HT1080 (cell line): ENCODE measurements around the gene MRM1. TPM values are rescaled to one million over a fixed set of nuclear protein-coding genes. Genes with fewer than 3 reads are reported as not detected.

ENCODE experiments used
- DNase-seq: peaks from one replicate; pipeline ENCODE4 v3.0.0-alpha.2; 2015; ENCODE audit warnings: low read depth
- polyA plus RNA-seq, 2 experiments: library from polyadenylated mRNA; depleted of rRNA; stranded (reverse); fragments of >200 nt; gene quantifications; 2 replicates each; pipeline ENCODE4 v1.2.3, GENCODE V29; 2015
- total RNA-seq: library from RNA; depleted of rRNA; stranded (reverse); fragments of >200 nt; shearing (Covaris generic); gene quantifications from 2 replicates; pipeline ENCODE4 v1.2.3, GENCODE V29; 2014; rRNA removed

The MRM1 gene, protein sequence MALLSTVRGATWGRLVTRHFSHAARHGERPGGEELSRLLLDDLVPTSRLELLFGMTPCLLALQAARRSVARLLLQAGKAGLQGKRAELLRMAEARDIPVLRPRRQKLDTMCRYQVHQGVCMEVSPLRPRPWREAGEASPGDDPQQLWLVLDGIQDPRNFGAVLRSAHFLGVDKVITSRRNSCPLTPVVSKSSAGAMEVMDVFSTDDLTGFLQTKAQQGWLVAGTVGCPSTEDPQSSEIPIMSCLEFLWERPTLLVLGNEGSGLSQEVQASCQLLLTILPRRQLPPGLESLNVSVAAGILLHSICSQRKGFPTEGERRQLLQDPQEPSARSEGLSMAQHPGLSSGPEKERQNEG
- 19.6 and 25.2 TPM in 2 replicates for total RNA-seq
- polyA plus RNA-seq (2015; cell fraction: cytosol; rRNA removed), result 12.1 and 14.5 TPM in 2 replicates
- 17.1 and 20.8 TPM in 2 replicates for polyA plus RNA-seq (2015; cell fraction: nucleus; rRNA removed)

DNA sequence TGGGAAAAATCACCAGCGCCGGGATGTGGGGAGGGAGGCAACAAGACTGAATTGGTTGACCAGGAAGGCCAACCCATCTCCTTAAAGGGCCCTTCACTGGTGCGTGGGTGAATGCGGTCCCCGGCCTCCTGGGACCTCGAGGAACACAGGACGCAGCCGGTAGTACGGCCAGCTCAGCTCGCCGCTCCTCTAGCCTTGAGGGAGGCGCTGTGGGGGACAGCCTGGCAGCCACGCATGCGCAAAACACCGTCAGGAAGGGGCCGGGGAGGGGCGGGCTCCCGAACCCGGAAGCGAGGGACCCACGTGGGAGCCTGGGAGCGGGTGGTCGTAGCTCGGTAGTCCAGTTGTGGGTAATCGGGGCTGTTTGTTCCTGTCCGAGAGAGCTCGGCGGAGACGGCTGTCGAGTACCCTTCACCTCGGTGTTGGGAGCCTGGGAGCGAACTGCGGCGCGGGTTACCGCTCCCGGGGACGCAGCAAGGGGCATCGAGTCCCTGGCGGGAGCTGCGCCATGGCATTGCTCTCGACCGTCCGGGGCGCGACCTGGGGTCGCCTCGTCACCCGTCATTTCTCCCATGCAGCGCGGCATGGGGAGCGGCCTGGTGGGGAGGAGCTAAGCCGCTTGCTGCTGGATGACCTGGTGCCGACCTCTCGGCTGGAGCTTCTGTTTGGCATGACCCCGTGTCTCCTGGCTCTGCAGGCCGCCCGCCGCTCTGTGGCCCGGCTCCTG lies at the start of gene MRM1:
Gene MRM1 (plus strand): TSS at position 281 of the 727 bp plus-strand sequence. CDS start 228 bp downstream, at position 509.
- peak; percentile 93 for DNase-seq

DNA sequence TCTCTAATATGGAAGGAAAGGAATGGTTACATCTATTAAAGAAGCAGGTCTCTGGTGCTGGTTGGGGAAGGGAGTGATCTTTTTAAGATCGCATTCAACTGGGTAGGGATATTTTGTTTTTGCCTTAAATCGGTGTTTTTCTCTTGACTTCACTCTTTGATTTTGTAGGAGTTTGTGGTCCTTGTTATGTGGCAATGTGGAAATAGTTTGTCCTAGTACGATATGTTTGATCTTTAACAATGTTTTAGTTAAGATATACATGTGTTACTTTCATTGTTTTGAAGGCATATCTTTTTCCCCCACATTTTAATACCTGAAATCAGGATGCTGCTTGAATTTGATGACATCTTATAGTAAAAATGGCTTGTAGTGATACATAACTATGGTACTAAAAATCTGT lies 47.9 kb upstream of the MRM1 start:
- no peak for DNase-seq

DNA sequence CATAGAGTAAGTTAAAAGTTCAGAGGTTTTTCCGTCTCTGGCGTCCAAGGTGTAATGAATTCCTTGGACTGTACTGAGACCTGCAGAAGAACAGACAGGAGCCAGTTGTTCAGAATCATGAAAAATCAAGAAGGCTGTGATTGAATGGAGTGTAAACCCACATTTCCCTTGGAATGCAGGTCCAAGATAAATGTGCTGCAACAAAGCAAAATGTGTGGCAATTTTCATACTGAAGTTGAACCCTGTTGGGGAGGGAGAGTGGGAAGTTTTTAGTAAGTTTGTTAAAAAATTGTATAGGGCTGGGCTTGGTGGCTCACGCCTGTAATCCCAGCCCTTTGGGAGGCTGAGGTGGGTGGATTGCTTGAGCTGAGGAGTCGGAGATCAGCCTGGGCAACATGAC lies 35.3 kb upstream of the MRM1 start:
- no peak for DNase-seq

DNA sequence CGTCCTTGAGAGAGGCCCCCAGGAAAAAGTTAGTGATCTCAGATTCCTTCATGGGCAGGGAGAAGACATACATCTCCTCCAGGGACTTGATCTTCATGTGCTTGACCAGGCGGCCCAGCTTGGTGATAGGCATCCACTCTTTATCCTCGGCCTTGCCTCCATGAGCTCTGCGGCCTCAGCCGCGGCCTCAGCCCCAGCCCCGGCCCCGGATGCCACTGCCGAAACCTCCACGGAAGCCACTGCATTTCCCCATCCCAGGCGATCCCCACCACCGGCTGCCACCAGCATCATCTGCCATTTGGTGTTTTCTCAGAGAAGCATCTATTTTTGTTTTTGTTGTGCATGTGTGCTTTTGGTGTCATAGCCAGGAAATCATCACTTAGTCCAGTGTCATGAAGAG lies 26.4 kb upstream of the MRM1 start:
- no peak for DNase-seq

DNA sequence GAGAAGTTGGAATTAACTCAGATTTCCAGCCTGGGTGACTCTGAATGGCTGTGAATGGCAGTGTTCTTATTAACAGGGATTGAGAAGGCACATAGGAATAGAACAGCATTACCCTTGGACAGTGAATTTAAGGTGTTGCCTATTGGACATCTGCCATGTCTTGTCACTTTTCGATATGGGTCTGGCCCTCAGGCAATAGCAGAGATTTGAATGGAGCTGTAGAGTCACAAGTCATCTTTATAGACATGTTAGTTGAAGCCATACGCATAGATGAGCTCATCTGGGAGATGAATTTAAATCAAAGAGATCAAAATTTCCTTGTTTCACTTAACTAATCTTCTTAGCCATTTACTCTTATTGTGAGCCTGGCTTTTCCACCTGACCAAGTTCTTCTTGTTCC lies 24.6 kb upstream of the MRM1 start:
- no peak for DNase-seq

DNA sequence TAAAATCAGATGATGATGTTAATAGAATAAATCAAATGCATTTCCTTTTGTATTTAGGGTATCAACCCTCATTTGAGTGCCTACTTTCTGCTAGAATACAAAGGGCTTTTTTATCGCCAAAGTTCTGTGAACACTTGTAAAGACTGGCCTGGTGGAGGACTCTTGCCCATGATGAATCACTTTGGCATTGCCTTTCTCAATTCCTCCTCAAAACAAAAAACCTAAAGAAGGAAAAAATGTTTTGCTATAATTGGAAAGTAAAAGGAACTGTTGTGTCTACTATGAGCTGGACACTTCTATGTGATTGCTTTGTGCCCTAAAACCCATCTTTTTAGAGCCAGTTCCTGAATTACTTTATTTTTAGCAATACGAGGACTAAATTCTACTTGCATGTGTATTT lies 22.7 kb upstream of the MRM1 start:
- DNase-seq, result no peak

DNA sequence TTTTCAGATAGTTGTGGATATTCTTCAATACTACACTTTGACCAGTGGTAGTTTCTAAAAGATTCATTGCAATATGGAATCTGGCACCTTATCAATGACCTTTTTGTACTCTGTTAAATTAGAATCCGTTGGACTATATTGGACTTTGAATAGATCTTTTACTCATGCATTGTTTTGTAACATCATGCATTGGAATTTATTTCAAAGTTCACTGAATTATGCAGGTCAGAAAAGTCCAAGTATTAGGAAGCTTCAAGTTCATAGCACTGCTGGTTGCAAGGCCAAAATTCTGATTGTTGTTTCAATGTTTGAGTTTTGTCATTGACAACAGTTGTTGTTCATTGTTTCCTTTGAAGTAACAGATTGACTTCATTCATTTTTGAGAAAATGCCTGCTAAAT lies 17.6 kb upstream of the MRM1 start:
- no peak for DNase-seq

DNA sequence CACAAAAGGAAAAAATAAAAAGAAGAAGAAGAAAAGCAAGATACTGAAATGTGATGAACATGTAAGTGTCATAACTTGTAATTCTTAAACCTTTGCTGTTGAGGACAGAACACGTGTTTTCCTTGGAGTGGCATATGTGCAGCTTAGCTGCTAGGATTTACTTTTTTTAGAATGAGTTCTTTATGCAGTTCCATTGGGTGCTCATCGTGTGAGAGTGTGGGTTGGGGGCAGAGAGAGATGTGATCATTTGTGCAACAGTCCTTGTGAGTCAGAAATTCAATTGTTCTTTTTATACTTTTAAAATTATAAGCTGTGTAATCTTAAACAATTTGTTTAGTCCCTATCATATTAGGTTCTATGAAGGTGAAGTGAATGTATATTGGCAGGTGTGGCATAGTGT lies 15.2 kb upstream of the MRM1 start:
- DNase-seq, result no peak

DNA sequence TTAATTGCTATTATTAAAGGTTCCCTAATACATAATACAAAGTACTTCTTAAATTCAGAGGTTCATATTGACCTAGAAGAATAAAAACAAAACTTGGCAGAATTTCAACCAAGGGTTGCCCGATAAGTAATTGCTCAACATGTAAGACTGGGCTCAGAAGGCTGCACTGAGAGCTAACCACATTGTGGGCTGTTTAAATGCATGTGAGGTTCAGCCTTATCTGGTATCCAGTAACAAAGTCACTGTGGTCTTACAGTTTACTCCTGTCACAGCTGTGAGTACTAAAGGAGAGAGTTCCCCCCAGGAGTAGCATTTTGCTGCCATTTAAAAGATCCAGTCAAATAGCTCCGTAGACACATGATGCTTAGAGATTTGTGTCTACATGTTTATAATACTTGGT lies 11.3 kb upstream of the MRM1 start:
- no peak for DNase-seq

DNA sequence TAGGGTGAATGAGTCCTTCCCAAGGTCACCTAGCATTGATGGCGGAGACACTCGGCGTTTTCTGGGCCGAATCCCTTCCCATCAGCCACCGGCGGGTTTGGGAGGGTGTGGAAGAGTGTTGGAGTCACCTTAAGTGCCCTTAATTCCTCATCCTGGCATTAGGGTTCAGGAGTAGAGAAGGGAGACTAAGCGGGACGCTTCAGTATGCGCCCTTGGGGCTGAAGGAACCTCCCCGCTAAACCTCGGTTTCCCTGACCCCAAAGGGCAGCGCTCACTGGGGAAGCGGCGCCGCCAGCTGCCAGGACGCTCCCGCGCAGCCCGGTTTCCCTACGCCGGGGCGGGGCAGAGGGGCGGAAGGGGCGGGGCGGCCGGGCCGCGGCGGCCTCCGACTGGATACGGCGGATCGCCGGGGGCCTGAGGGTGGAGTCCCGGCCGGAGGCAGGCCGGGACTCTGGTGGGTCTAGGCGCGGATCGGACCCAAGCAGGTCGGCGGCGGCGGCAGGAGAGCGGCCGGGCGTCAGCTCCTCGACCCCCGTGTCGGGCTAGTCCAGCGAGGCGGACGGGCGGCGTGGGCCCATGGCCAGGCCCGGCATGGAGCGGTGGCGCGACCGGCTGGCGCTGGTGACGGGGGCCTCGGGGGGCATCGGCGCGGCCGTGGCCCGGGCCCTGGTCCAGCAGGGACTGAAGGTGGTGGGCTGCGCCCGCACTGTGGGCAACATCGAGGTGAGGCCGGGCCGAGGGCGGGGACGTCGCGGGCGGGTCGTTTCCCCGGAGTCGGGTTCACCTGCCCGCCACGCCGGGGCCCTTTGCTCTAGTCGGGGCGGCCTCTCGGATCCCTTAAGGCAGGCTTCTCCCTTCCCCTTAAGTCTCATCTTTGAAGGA lies 9.7 kb upstream of the MRM1 start, which contains the start of gene DHRS11:
Gene DHRS11 (plus strand): TSS at position 446 of the 882 bp plus-strand sequence. CDS start 131 bp downstream, at position 577.
- peak; percentile 53 for DNase-seq

DNA sequence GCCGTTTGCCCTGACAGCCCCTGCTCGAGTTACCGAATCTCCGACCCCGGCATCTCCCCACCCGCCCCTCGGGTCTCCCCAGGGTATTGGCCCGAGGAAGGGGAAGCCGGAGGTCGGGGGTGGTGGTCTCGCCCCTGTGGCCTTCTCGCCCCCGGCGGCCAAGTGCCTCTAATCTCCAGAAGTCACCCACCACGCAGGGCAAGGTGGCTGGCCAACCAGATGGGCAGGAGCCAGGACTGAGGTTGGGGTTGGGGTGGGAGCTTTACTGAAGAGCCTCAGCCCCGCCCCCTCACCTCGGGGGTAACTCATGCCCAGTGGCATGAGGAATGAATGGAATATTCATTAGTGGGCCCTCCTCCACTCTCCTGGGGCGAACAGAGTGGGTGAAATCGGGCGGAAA lies 9.1 kb upstream of the MRM1 start:
- DNase-seq, result no peak

DNA sequence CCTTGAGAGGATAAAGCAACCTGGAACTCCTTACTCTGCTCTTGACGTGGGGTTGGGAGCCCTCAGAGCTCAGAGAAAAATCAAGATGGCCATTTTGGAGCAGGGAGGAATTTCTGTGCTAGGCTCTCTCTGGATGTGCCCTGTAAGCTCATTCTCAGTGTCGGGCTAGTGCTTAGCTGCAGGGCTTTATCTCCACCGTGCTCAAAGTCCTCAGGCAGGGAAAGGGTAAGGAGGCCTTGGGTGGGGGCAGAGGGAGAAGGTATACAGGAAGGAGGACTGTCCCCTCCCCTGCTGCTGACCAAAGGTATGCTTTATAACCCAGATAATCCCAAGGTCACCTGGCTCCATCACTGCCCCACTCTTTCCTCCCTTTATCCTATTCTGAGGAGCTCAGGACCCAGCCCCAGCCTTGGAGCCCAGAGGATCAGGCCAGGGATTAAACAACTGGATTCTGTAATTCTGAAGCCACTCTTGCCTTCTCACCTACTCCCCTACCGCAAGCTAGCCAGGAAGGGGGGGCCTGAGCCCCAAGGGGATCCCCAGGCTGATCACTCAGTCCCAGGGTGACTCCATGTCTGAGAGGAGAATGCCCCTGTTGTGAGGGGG lies 8.6 kb upstream of the MRM1 start:
- no peak for DNase-seq

DNA sequence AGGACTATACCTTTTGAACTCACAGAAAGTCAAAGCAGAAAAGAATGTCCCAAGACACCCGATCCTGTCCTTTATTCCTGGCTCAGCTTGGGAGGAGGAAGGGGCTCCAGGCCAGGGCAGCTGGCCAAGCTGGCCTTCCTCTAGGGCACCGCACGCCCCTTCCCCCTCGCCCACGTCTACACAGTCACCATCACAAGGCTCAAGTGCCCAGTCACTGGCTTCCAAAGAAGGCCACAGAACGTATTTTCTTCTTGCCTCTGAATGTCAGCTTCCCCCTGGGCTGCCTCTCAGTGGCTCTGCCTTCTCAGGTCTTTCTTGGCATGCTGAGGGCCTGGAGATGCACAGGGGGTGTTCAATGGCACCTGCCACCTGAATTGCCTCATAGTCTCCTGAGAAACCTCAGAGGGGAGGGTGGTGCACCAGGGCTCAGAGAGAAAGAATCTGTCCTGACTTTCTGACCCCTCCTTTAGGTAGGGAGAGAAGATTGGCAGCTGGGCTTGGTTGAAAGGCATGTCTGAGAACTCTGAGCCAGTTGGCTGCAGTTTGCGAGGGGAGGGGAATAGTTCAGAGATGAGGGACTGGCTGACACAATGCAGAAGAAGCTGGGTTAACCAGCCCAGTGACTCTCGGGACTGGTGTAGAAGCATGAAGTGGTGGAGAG lies 7.6 kb upstream of the MRM1 start:
- no peak for DNase-seq

DNA sequence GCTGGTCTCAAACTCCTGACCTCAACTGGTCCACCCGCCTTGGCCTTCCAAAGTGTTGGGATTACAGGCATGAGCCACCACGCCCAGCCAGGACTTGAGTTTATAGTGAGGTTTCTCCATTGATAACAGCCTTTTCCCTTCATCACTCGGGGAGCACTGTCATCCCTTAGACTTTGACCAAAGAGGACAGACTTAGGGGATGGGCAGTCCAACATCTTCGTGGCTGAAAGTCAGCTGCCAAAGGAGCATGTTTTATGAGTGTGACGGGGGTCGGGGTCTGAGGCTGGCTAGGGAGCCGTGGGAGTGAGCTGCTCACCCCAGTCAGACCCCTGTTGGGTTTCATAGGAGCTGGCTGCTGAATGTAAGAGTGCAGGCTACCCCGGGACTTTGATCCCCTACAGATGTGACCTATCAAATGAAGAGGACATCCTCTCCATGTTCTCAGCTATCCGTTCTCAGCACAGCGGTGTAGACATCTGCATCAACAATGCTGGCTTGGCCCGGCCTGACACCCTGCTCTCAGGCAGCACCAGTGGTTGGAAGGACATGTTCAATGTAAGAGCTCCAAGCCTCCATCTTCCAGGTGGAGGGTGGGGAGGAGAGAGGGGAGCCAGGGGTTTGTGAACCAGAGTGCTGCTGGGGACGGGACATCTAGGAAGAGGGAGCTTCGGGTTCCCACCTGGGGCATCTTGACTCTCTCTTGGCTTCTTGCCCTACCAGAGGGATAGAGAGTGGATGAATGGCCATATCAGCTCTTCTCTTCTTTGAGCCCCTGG lies 6.6 kb upstream of the MRM1 start:
- no peak for DNase-seq

DNA sequence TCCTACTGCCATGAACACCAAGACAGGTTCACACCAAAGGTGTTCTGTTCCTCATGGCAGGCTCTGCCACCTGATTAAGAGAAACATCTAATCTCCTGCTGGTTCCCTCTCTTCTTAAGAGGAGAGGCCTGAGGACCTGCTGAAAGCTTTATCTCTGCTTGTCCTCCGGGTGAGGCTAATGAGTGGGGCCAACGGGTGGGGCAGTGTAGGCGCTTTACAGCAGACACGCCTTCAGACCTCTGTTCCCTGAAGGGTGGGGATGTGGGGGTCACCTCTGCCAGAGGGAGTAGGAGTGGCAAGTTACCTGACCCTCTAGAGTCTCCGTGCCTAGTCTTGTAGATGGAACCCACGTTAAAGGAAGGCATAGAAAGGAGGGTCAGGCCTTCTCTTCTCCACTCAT lies 4.2 kb upstream of the MRM1 start:
- DNase-seq, result no peak

DNA sequence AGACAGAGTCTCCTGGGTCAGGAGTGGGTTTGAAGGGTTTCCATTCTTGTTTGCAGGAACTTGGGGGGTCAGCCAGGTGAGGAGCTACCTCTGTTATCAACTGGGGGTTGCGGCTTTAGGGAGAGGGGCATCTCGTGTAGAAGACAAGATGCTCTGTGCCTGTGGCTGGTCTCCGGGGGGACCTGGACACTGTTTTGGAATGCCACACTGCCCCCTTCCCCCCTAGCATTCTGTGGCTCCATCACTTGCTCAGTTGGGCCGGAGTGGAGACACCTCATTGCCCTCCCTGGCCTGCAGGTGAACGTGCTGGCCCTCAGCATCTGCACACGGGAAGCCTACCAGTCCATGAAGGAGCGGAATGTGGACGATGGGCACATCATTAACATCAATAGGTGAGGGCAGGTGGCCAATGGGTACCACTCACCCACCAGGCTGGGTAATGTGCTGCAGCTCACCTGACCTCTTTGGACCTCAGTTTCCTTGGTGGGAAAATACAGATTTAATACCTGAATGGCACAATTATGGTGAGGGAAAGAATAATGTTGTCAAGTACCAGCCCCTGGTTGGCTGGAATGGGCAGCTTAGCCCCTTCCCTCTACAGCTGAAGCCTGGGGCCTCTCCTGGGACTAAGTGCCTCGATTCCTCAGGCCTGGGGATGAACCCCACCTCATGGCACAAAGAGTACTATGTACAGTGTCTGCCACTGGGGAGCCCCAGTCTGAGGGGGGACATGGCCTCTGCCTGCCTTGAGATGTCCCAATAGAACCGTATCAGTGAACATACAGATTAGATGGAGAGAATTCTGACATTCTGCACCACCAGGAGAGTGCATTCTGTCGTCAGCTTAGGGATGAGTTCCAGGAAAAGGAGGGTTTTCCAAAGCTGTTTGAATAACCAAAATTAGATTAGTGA lies 3.3 kb upstream of the MRM1 start:
- no peak for DNase-seq

DNA sequence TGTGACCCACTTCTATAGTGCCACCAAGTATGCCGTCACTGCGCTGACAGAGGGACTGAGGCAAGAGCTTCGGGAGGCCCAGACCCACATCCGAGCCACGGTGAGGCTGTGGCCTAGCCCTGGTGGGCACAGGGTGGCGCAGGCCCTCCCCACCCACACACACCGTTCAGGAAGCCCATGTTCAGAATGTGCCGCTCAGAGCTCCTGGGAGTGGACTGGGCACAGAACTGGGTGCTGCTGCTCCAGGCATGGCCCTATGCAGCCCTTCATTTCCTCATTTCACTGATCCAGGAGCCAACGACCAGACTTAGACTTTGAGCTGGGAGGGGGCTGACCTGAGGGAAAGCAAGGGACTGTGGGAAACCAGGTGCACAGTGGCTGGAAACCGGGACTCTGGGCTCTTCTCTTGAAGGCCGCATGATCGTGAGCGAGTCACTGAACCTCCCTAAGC lies 2.4 kb upstream of the MRM1 start:
- DNase-seq, result no peak

DNA sequence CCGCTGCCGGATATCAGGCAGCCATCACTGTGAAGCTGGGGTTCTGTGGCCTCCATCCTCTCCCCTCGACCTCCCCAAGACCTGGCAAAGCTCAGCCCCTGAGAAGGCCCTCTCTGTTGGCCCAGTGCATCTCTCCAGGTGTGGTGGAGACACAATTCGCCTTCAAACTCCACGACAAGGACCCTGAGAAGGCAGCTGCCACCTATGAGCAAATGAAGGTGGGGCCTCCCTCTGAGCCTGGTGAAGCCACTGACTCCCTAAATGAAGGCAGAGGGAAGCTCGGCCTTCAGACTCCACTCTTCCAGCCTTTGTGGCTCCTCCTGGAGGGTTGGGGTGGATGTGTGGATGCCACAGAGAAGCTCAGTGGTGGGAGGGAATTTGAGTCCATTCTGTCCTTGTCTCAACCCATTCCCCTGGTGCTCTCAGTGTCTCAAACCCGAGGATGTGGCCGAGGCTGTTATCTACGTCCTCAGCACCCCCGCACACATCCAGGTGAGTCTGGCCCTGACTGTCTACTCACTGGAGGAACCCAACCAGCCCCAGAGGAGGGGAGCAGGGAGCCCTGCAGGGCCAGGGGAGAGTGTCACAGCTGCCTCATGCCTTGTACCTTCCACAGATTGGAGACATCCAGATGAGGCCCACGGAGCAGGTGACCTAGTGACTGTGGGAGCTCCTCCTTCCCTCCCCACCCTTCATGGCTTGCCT lies 1.7 kb upstream of the MRM1 start:
- no peak for DNase-seq
